Measurements from ENCODE around the gene HOXC13.

The HOXC13 gene

GRCh38 chr12:53981634-53982565 is 43.3 kb downstream of the HOXC13 start:
- DNase-seq (ENCODE audit: low spot score): no peak
- in situ Hi-C loops (cut with MboI; ENCODE audit: low sequenced_read_pairs, unreplicated experiment): no loop called here
- TF ChIP-seq, protein P1, sequence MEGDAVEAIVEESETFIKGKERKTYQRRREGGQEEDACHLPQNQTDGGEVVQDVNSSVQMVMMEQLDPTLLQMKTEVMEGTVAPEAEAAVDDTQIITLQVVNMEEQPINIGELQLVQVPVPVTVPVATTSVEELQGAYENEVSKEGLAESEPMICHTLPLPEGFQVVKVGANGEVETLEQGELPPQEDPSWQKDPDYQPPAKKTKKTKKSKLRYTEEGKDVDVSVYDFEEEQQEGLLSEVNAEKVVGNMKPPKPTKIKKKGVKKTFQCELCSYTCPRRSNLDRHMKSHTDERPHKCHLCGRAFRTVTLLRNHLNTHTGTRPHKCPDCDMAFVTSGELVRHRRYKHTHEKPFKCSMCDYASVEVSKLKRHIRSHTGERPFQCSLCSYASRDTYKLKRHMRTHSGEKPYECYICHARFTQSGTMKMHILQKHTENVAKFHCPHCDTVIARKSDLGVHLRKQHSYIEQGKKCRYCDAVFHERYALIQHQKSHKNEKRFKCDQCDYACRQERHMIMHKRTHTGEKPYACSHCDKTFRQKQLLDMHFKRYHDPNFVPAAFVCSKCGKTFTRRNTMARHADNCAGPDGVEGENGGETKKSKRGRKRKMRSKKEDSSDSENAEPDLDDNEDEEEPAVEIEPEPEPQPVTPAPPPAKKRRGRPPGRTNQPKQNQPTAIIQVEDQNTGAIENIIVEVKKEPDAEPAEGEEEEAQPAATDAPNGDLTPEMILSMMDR (IDR thresholded peaks at IDR 0.05; ENCODE audit: borderline replicate concordance, control extremely low read depth, extremely low read depth, insufficient read depth, missing control alignments): no peak

DNA sequence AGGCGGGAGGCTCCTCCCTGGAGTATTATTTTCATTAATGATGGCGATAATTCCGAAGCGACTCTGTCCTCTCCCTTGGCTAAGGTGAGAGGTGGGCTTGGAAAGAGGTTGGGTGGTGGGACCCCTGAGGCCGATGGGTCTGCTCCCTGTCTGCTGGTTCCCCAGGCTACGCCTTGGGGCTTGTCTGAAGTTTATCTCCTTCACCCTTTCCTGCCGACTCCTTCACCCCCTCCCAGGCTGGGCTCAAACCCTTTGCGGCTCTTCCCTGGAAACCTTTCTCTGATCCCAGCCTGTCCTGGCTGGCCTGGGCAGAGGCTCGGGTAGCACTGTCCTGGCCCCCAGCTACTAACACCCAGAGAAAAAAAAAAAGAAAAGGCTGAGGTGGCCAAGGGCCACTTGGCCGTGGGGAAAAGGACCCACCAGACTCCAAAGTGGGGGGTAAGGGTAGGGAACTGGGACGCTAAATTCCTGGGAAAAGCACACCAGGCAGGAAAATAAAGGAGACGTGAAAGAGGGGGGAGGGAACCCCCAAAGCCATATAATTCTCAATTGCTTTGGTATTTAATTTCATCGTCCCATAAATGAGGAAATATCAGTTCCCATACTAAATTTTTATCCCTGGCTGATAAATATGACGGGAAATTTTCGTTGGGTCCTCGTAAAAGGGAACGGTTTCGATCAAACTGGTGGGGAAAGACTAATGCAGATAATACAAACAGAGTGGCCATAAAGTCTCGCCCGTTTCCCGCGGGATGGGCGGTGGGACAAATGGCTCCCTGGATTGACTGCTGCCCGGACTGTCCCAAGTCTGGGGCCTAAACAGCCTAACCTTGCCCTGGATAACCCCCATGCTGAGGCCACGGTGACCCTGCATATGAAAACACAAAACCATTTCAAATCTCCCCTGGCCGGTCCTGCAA is 44.3 kb downstream of the HOXC13 start:
- in situ Hi-C loops (cut with MboI; ENCODE audit: low sequenced_read_pairs, unreplicated experiment): no loop called here
- TF ChIP-seq, protein P1 (IDR thresholded peaks at IDR 0.05; ENCODE audit: borderline replicate concordance, control extremely low read depth, extremely low read depth, insufficient read depth, missing control alignments): no peak
- no peak for DNase-seq (ENCODE audit: low spot score)

- TF ChIP-seq, protein P1 (IDR thresholded peaks at IDR 0.05; ENCODE audit: borderline replicate concordance, control extremely low read depth, extremely low read depth, insufficient read depth, missing control alignments): no peak
- in situ Hi-C loops (cut with MboI; ENCODE audit: low sequenced_read_pairs, unreplicated experiment): no loop called here
- DNase-seq (ENCODE audit: low spot score): no peak
Measured at GRCh38 chr12:53983568-53983949, 44.9 kb downstream of the HOXC13 start.

DNA sequence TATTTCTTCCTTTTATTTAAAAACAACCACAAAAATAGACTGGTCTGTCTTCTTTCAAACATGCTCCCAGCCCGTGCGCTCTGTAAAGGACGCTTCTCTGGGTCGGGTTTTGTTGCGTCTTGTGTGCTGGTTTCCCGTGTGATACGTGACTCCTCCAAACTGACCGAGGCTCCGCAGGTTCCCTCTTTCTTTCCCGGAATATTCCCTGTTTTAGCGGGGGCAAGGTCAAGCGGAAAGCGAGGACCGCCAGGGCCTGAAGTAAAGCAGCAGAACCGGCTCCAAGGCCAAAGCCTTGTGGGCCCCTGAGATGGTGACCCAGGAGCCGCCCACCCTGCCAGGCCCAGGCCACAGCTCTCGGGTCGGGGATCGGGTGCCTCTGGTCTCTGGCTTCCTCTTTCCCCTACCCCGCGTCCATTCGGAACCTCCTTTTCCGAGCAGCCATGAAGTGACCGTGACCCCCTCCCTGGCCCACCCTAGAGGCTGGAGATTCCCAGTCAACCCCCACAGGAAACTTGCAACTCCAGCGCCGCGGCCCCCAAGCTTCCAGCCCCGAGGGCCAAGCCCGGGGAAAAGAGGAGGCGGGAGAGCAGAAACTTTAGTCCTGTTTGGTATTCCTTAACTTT is 45.4 kb downstream of the HOXC13 start:
- DNase-seq (ENCODE audit: low spot score): no peak
- TF ChIP-seq, protein P1 (IDR thresholded peaks at IDR 0.05; ENCODE audit: borderline replicate concordance, control extremely low read depth, extremely low read depth, insufficient read depth, missing control alignments): no peak
- in situ Hi-C loops (cut with MboI; ENCODE audit: low sequenced_read_pairs, unreplicated experiment): no loop called here

DNA sequence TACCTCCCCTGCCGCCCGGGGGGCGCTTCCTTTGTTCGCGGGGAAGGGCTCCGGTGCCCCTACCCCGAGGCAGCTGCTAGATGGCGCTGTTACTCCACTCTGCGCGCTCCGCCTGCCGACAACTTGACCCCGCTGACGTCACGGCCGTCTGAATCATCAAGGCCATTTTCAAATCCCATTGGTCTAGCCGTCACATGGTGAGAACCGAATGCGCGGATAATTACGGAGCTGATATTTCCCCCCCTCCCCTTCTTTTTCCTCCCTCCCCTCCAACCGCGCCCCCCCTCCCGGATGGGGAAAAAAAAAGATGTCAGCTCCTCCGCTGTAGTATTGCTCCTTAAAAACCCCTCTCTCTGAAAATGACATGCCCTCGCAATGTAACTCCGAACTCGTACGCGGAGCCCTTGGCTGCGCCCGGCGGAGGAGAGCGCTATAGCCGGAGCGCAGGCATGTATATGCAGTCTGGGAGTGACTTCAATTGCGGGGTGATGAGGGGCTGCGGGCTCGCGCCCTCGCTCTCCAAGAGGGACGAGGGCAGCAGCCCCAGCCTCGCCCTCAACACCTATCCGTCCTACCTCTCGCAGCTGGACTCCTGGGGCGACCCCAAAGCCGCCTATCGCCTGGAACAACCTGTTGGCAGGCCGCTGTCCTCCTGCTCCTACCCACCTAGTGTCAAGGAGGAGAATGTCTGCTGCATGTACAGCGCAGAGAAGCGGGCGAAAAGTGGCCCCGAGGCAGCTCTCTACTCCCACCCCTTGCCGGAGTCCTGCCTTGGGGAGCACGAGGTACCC is 46.5 kb downstream of the HOXC13 start, which contains the start of gene HOXC10:
Gene HOXC10 (plus strand): TSS at position 246 of the 791 bp plus-strand sequence. CDS start 114 bp downstream, at position 360.
- in situ Hi-C loops (cut with MboI; ENCODE audit: low sequenced_read_pairs, unreplicated experiment): no loop called here
- peak; percentile 91 for DNase-seq (ENCODE audit: low spot score)
- TF ChIP-seq, protein P1 (IDR thresholded peaks at IDR 0.05; ENCODE audit: borderline replicate concordance, control extremely low read depth, extremely low read depth, insufficient read depth, missing control alignments): peak; percentile 93

All from GM13976 (cell line).